SK-N-SH (cell line): ENCODE data around the gene CLK4. TPM values are rescaled to one million over a fixed set of nuclear protein-coding genes. Genes with fewer than 3 reads are reported as not detected.

ENCODE experiments used
- CTCF ChIA-PET: fragments of 300-600, 350-600 bp; formaldehyde crosslinking; extraction: SDS; loops from one replicate; lab custom pipeline; 2021; lab: Yijun Ruan, JAX
- POLR2A ChIA-PET: fragments of 350-600 bp; sonication (Branson Sonifier 250); formaldehyde crosslinking; extraction: SDS; loops from one replicate; lab custom pipeline; 2020; ENCODE audit warnings: antibody characterized with exemption, inconsistent platforms; lab: Yijun Ruan, JAX
- DNase-seq: peaks from one replicate; pipeline ENCODE4 v3.0.0; 2012
- H2AFZ ChIP-seq: fragments of 200-600 bp; sonication (generic); 2 replicates; pipeline ENCODE4 v1.8.1; 2016; ENCODE audit warnings: antibody characterized with exemption, mild to moderate bottlenecking, low read depth
- H3F3A ChIP-seq: fragments of 200-600 bp; sonication (generic); replicated peaks from 2 replicates; pipeline ENCODE3; 2016; ENCODE audit warnings: antibody characterized with exemption, mild to moderate bottlenecking; ENCODE audit not compliant: insufficient read depth
- H3K27ac ChIP-seq, 2 experiments: fragments of 200-500 bp in 1 of 2; fragments of 200-600 bp in 1 of 2; sonication (Bioruptor generic) in 1 of 2; sonication (generic), shearing (Covaris generic) in 1 of 2; 2 replicates each; pipeline versions ENCODE4 v1.5.1 to v1.6.1; 2014 to 2016; ENCODE audit warnings: low read depth in 2 of 2, inconsistent platforms in 1 of 2, low read length in 1 of 2, mild to moderate bottlenecking in 1 of 2, mixed read lengths in 1 of 2
- H3K27me3 ChIP-seq: fragments of 200-600 bp; sonication (generic), shearing (Covaris generic); 2 replicates; pipeline ENCODE4 v1.6.1; 2016; ENCODE audit warnings: mixed run types; ENCODE audit not compliant: insufficient read depth
- H3K36me3 ChIP-seq, 2 experiments: fragments of 200-500 bp in 1 of 2; fragments of 200-600 bp in 1 of 2; sonication (Bioruptor generic) in 1 of 2; sonication (generic) in 1 of 2; replicated peaks in 1 of 2; 2 replicates each; pipeline versions ENCODE3 to v1.5.1; 2014 to 2016; ENCODE audit warnings: low read length in 1 of 2, mild to moderate bottlenecking in 1 of 2; ENCODE audit not compliant: insufficient read depth in 2 of 2, control insufficient read depth in 1 of 2
- H3K4me1 ChIP-seq, 2 experiments: fragments of 200-500 bp in 1 of 2; fragments of 200-600 bp in 1 of 2; sonication (Bioruptor generic) in 1 of 2; sonication (generic), shearing (Covaris generic) in 1 of 2; 2 replicates each; pipeline versions ENCODE4 v1.5.1 to v1.6.1; 2014 to 2016; ENCODE audit warnings: low read depth in 1 of 2, low read length in 1 of 2, mixed run types in 1 of 2; ENCODE audit not compliant: insufficient read depth in 2 of 2, control insufficient read depth in 1 of 2
- H3K4me2 ChIP-seq: fragments of 200-600 bp; sonication (generic), shearing (Covaris generic); 2 replicates; pipeline ENCODE4 v1.6.1; 2017; ENCODE audit warnings: mixed run types
- H3K4me3 ChIP-seq, 2 experiments: fragments of 200-500 bp in 1 of 2; fragments of 200-600 bp in 1 of 2; sonication (Bioruptor generic) in 1 of 2; sonication (generic), shearing (Covaris generic) in 1 of 2; 2 replicates each; pipeline versions ENCODE4 v1.5.1 to v1.8.1; 2014 to 2016; ENCODE audit warnings: low read depth in 2 of 2, inconsistent platforms in 1 of 2, low read length in 1 of 2, mild to moderate bottlenecking in 1 of 2, mixed read lengths in 1 of 2, moderate library complexity in 1 of 2
- H3K79me2 ChIP-seq: fragments of 200-600 bp; sonication (generic); 2 replicates; pipeline ENCODE4 v1.8.1; 2017; ENCODE audit warnings: mild to moderate bottlenecking; ENCODE audit not compliant: insufficient read depth
- H3K9ac ChIP-seq: fragments of 200-600 bp; sonication (generic); 2 replicates; pipeline ENCODE4 v1.6.1; 2017; ENCODE audit warnings: mixed run types
- H3K9me2 ChIP-seq: fragments of 200-600 bp; sonication (generic); 2 replicates; pipeline ENCODE4 v1.6.1; 2017; ENCODE audit warnings: mixed run types
- H3K9me3 ChIP-seq: fragments of 200-600 bp; sonication (generic); 2 replicates; pipeline ENCODE4 v1.6.1; 2017; ENCODE audit warnings: mixed run types, mild to moderate bottlenecking, moderate library complexity
- H4K20me1 ChIP-seq: fragments of 200-600 bp; sonication (generic); 2 replicates; pipeline ENCODE4 v1.6.1; 2017; ENCODE audit warnings: mild to moderate bottlenecking, mixed run types; ENCODE audit not compliant: insufficient read depth
- EP300 ChIP-seq, 2 experiments: IDR thresholded peaks; 2 replicates each; pipeline versions ENCODE4 v1.4.0 to v1.6.1; 2012; ENCODE audit warnings: borderline replicate concordance in 1 of 2, low read depth in 1 of 2, low read length in 1 of 2
- EZH2phosphoT487 ChIP-seq: fragments of 200-600 bp; sonication (generic); IDR thresholded peaks from 2 replicates; pipeline ENCODE4 v1.6.1; 2017; ENCODE audit warnings: low read depth, mixed run types, mild to moderate bottlenecking, antibody characterized with exemption, moderate library complexity, borderline replicate concordance
- FOXM1 ChIP-seq: IDR thresholded peaks from 2 replicates; pipeline ENCODE4 v1.4.0; 2012; ENCODE audit warnings: low read depth, mild to moderate bottlenecking
- JUND ChIP-seq: IDR thresholded peaks from 2 replicates; pipeline ENCODE4 v1.4.0; 2012
- NFIC ChIP-seq: IDR thresholded peaks from 2 replicates; pipeline ENCODE4 v1.4.0; 2012; ENCODE audit warnings: borderline replicate concordance
- SMC3 ChIP-seq: IDR thresholded peaks from 2 replicates; pipeline ENCODE4 v1.6.1; 2012; ENCODE audit warnings: low read depth, low read length, improper control_type of control experiment
- YY1 ChIP-seq: IDR thresholded peaks from 2 replicates; pipeline ENCODE4 v1.4.0; 2012; ENCODE audit warnings: low read depth, mild to moderate bottlenecking
- WGBS: methylation state at CpG from one replicate; pipeline ENCODE4 v1.1.6; 2017; ENCODE audit warnings: low lambda C conversion rate; 5-methylcytosine and 5-hydroxymethylcytosine counted together
- polyA plus RNA-seq, 3 experiments: library from polyadenylated mRNA; depleted of rRNA; stranded (reverse); fragments of >200 nt; gene quantifications; 2 replicates each; pipeline ENCODE4 v1.2.3, GENCODE V29; 2012
- TF ChIP-seq, protein P1 (sequence below): IDR thresholded peaks from 2 replicates; pipeline ENCODE4 v1.4.0; 2012; ENCODE audit warnings: low read depth
- TF ChIP-seq, protein P2 (sequence below): IDR thresholded peaks from 2 replicates; pipeline ENCODE4; 2012
- TF ChIP-seq, protein P3 (sequence below): fragments of 150-350 bp; IDR thresholded peaks from 2 replicates; pipeline ENCODE4 v1.6.1; 2017; ENCODE audit warnings: antibody characterized with exemption, low read length, low read depth, borderline replicate concordance
- TF ChIP-seq, protein P4 (sequence below): IDR thresholded peaks from 2 replicates; pipeline ENCODE4 v1.6.1; 2012; ENCODE audit warnings: mild to moderate bottlenecking, low read depth, low read length, moderate library complexity
- TF ChIP-seq, protein P5 (sequence below): fragments of 150-350 bp; IDR thresholded peaks from 2 replicates; pipeline ENCODE4 v1.6.1; 2016; ENCODE audit warnings: mild to moderate bottlenecking, low read depth, low read length
- TF ChIP-seq, protein P6 (sequence below): IDR thresholded peaks from 2 replicates; pipeline ENCODE4 v1.4.0; 2012; ENCODE audit warnings: low read depth, borderline replicate concordance

Gene CLK4
- polyA plus RNA-seq, 1 of the 3 experiments (the other 2 are of a cell fraction) = 7.5 TPM

DNA sequence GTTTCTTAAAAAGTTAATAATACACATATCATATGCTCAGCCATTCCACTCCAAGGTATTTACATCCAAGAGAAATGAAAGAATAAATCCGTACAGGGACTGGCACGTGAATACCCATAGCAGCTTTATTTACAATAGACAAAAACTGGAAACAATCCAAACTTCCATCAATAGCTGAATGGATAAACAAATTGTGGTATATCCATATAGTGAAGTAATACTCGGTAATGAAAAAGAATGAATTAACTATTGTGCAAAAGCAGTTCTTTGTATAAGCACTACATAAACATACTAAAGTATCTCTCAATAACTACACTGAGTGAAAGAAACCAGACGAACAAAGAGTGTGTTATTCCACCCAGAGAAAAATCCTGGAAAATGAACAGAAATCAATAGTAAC, 54.2 kb downstream of the CLK4 start:
- H3K27ac ChIP-seq = no peak overlapping the region
- H3K9me3 ChIP-seq = no peaks in the 10 kb centered on the region
- H2AFZ ChIP-seq = no peak overlapping the region
- H3K9ac ChIP-seq = no peak overlapping the region
- no peak for DNase-seq
- no peak overlapping the region for H3K4me2 ChIP-seq
- ChIA-PET CTCF (interaction anchor here (2.1 kb wide), 1 partner anchor 17 kb away, joined by 5 read pairs; the partner anchor contains the start of gene COL23A1), POLR2A (no interaction called here)
- H3K4me3 ChIP-seq = no peak overlapping the region
- H3K9me2 ChIP-seq = no peaks in the 10 kb centered on the region
- no peaks in the 10 kb centered on the region for H3K36me3 ChIP-seq
- no peaks in the 10 kb centered on the region for H3K4me1 ChIP-seq
- H4K20me1 ChIP-seq = no peaks in the 10 kb centered on the region
- H3F3A ChIP-seq = no peaks in the 10 kb centered on the region
- no peaks in the 10 kb centered on the region for H3K27me3 ChIP-seq
- TF ChIP-seq, protein P1, sequence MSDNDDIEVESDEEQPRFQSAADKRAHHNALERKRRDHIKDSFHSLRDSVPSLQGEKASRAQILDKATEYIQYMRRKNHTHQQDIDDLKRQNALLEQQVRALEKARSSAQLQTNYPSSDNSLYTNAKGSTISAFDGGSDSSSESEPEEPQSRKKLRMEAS = no peak
- no peak for TF ChIP-seq JUND
- TF ChIP-seq NFIC = no peak
- TF ChIP-seq SMC3 = no peak
- TF ChIP-seq YY1 = no peak
- TF ChIP-seq, protein P2, sequence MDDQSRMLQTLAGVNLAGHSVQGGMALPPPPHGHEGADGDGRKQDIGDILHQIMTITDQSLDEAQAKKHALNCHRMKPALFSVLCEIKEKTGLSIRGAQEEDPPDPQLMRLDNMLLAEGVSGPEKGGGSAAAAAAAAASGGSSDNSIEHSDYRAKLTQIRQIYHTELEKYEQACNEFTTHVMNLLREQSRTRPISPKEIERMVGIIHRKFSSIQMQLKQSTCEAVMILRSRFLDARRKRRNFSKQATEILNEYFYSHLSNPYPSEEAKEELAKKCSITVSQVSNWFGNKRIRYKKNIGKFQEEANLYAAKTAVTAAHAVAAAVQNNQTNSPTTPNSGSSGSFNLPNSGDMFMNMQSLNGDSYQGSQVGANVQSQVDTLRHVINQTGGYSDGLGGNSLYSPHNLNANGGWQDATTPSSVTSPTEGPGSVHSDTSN = no peak
- no peak for TF ChIP-seq FOXM1
- TF ChIP-seq EP300 (IDR thresholded peaks at IDR 0.05; ENCODE audit: borderline replicate concordance in 1 of 2, low read depth in 1 of 2, low read length in 1 of 2) = no peak
- TF ChIP-seq, protein P3, sequence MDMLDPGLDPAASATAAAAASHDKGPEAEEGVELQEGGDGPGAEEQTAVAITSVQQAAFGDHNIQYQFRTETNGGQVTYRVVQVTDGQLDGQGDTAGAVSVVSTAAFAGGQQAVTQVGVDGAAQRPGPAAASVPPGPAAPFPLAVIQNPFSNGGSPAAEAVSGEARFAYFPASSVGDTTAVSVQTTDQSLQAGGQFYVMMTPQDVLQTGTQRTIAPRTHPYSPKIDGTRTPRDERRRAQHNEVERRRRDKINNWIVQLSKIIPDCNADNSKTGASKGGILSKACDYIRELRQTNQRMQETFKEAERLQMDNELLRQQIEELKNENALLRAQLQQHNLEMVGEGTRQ = no peak
- TF ChIP-seq, protein P4, sequence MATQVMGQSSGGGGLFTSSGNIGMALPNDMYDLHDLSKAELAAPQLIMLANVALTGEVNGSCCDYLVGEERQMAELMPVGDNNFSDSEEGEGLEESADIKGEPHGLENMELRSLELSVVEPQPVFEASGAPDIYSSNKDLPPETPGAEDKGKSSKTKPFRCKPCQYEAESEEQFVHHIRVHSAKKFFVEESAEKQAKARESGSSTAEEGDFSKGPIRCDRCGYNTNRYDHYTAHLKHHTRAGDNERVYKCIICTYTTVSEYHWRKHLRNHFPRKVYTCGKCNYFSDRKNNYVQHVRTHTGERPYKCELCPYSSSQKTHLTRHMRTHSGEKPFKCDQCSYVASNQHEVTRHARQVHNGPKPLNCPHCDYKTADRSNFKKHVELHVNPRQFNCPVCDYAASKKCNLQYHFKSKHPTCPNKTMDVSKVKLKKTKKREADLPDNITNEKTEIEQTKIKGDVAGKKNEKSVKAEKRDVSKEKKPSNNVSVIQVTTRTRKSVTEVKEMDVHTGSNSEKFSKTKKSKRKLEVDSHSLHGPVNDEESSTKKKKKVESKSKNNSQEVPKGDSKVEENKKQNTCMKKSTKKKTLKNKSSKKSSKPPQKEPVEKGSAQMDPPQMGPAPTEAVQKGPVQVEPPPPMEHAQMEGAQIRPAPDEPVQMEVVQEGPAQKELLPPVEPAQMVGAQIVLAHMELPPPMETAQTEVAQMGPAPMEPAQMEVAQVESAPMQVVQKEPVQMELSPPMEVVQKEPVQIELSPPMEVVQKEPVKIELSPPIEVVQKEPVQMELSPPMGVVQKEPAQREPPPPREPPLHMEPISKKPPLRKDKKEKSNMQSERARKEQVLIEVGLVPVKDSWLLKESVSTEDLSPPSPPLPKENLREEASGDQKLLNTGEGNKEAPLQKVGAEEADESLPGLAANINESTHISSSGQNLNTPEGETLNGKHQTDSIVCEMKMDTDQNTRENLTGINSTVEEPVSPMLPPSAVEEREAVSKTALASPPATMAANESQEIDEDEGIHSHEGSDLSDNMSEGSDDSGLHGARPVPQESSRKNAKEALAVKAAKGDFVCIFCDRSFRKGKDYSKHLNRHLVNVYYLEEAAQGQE = no peak
- no peak for TF ChIP-seq EZH2phosphoT487
- TF ChIP-seq, protein P5, sequence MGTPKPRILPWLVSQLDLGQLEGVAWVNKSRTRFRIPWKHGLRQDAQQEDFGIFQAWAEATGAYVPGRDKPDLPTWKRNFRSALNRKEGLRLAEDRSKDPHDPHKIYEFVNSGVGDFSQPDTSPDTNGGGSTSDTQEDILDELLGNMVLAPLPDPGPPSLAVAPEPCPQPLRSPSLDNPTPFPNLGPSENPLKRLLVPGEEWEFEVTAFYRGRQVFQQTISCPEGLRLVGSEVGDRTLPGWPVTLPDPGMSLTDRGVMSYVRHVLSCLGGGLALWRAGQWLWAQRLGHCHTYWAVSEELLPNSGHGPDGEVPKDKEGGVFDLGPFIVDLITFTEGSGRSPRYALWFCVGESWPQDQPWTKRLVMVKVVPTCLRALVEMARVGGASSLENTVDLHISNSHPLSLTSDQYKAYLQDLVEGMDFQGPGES = no peak
- TF ChIP-seq, protein P6, sequence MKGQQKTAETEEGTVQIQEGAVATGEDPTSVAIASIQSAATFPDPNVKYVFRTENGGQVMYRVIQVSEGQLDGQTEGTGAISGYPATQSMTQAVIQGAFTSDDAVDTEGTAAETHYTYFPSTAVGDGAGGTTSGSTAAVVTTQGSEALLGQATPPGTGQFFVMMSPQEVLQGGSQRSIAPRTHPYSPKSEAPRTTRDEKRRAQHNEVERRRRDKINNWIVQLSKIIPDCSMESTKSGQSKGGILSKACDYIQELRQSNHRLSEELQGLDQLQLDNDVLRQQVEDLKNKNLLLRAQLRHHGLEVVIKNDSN = no peak
- 38% methylated on average over 4 of the region's 4 CpGs for WGBS
- no peaks in the 10 kb centered on the region for H3K79me2 ChIP-seq
